OCI-M2 (cell line): ENCODE data around the gene SEL1L2.

Source experiments
- DNase-seq: peaks from one replicate; lab custom pipeline; 2025; ENCODE audit not compliant: unreplicated experiment; lab: John Stamatoyannopoulos, UW

Gene SEL1L2

GRCh38 chr20:13934992-13935894 is 55.2 kb downstream of the SEL1L2 start:
- DNase-seq = no peak

- no peak for DNase-seq
Observed at GRCh38 chr20:13930281-13930680, 60.1 kb downstream of the SEL1L2 start.

GRCh38 chr20:13929836-13930235 is 60.6 kb downstream of the SEL1L2 start:
- DNase-seq = no peak

GRCh38 chr20:13928901-13929300 is 61.5 kb downstream of the SEL1L2 start:
- no peak for DNase-seq

- no peak for DNase-seq
Observed at GRCh38 chr20:13927171-13927570, 63.2 kb downstream of the SEL1L2 start.

- no peak for DNase-seq
Observed at GRCh38 chr20:13922241-13922640, 68.2 kb downstream of the SEL1L2 start.

- no peak for DNase-seq
Observed at GRCh38 chr20:13915284-13915683, 75.1 kb downstream of the SEL1L2 start.

GRCh38 chr20:13913572-13913971 is 76.8 kb downstream of the SEL1L2 start:
- DNase-seq = no peak

- no peak for DNase-seq
Observed at GRCh38 chr20:13913131-13913530, 77.3 kb downstream of the SEL1L2 start.

GRCh38 chr20:13910492-13910891 is 79.9 kb downstream of the SEL1L2 start:
- DNase-seq = no peak

GRCh38 chr20:13909067-13909466 is 81.3 kb downstream of the SEL1L2 start:
- DNase-seq = no peak

GRCh38 chr20:13904766-13905165 is 85.6 kb downstream of the SEL1L2 start:
- no peak for DNase-seq

GRCh38 chr20:13900496-13900895 is 89.9 kb downstream of the SEL1L2 start:
- no peak for DNase-seq

GRCh38 chr20:13898012-13898612 is 92.3 kb downstream of the SEL1L2 start:
- DNase-seq = no peak

- no peak for DNase-seq
Observed at GRCh38 chr20:13891575-13891974, 98.8 kb downstream of the SEL1L2 start.

GRCh38 chr20:13884803-13885202 is 105.6 kb downstream of the SEL1L2 start:
- DNase-seq = no peak

GRCh38 chr20:13883425-13883824 is 107.0 kb downstream of the SEL1L2 start:
- DNase-seq = no peak

- DNase-seq = no peak
Observed at GRCh38 chr20:13878566-13878965, 111.8 kb downstream of the SEL1L2 start.

- no peak for DNase-seq
Observed at GRCh38 chr20:13877793-13878192, 112.6 kb downstream of the SEL1L2 start.

- DNase-seq = no peak
Observed at GRCh38 chr20:13875265-13875811, 115.1 kb downstream of the SEL1L2 start.

GRCh38 chr20:13874394-13875157 is 115.8 kb downstream of the SEL1L2 start:
- no peak for DNase-seq
